A549 (cell line): ENCODE results near the gene PLET1. TPM values are rescaled to one million over a fixed set of nuclear protein-coding genes. Genes with fewer than 3 reads are reported as not detected.

ENCODE experiments used
- ATAC-seq, 2 experiments: fragments of 200-7000 bp in 1 of 2; fragments of >200 bp in 1 of 2; cut with Nextera tagmentation in 1 of 2; cut with Tn5 transposase in 1 of 2; 3 replicates each; pipeline versions ENCODE4 v1.8.0 to v1.9.1; 2018 to 2020; ENCODE audit warnings: mild to moderate bottlenecking in 1 of 2, moderate library complexity in 1 of 2
- CTCF ChIA-PET: fragments of 300-600 bp; sonication (Branson Sonifier 250); formaldehyde crosslinking; extraction: SDS; loops from one replicate; lab custom pipeline; 2021; ENCODE audit warnings: antibody characterized with exemption, inconsistent platforms; lab: Yijun Ruan, JAX
- POLR2A ChIA-PET: fragments of 350-600 bp; formaldehyde crosslinking; extraction: SDS; loops from one replicate; lab custom pipeline; 2021; ENCODE audit warnings: antibody characterized with exemption, inconsistent platforms; lab: Yijun Ruan, JAX
- DNase-seq, 2 experiments: peaks; one replicate each; pipeline versions ENCODE4 v3.0.0 to v3.0.0-alpha.2; 2011 to 2016; ENCODE audit warnings: low read depth in 1 of 2, low spot score in 1 of 2
- FAIRE-seq: peaks from 2 replicates; lab custom pipeline; 2011; peaks lifted over from hg19 to GRCh38; lab: Jason Lieb, UNC
- H3K27ac ChIP-seq, 2 experiments: fragments of >200 bp; sonication (Bioruptor Twin); formaldehyde crosslinking; 3 replicates each; pipeline ENCODE4 v1.5.1; 2016 to 2017
- H3K4me1 ChIP-seq: fragments of >200 bp; sonication (Bioruptor Twin); formaldehyde crosslinking; 3 replicates; pipeline ENCODE4 v1.6.1; 2016
- H3K4me2 ChIP-seq: fragments of >200 bp; sonication (Bioruptor Twin); formaldehyde crosslinking; 3 replicates; pipeline ENCODE4 v1.6.1; 2016
- H3K4me3 ChIP-seq: fragments of >200 bp; sonication (Bioruptor Twin); formaldehyde crosslinking; 3 replicates; pipeline ENCODE4 v1.5.1; 2016
- H3K9me3 ChIP-seq: fragments of >200 bp; sonication (Bioruptor Twin); formaldehyde crosslinking; 3 replicates; pipeline ENCODE4 v1.6.1; 2016
- ATOH8 ChIP-seq: fragments of 250-450 bp; sonication (Bioruptor Pico); IDR thresholded peaks from 2 replicates; pipeline ENCODE4 v1.5.0; 2020; ENCODE audit warnings: low read depth, mild to moderate bottlenecking, moderate library complexity
- CBX2 ChIP-seq: fragments of 200-600 bp; sonication (generic); IDR thresholded peaks from 2 replicates; pipeline ENCODE4 v1.6.1; 2016; ENCODE audit warnings: low read depth, mild to moderate bottlenecking, borderline replicate concordance
- CBX8 ChIP-seq: fragments of 200-600 bp; sonication (generic); IDR thresholded peaks from 2 replicates; pipeline ENCODE4 v1.6.1; 2016
- CEBPB ChIP-seq, 2 experiments: fragments of >200 bp in 1 of 2; sonication (Bioruptor Twin) in 1 of 2; formaldehyde crosslinking in 1 of 2; IDR thresholded peaks; 2 replicates each; pipeline ENCODE4 v1.6.1; 2012 to 2016
- CHD2 ChIP-seq: fragments of 150-350 bp; IDR thresholded peaks from 2 replicates; pipeline ENCODE4 v1.6.1; 2014; ENCODE audit warnings: low read length; ENCODE audit not compliant: partially characterized antibody
- CTCF ChIP-seq: fragments of >200 bp; sonication (Bioruptor Twin); formaldehyde crosslinking; IDR thresholded peaks from 3 replicates; pipeline ENCODE4 v1.5.1; 2016
- EHF ChIP-seq: fragments of 250-450 bp; sonication (Bioruptor Pico); IDR thresholded peaks from 2 replicates; pipeline ENCODE4 v1.5.0; 2020; ENCODE audit warnings: mild to moderate bottlenecking
- EP300 ChIP-seq, 2 experiments: fragments of >200 bp; sonication (Bioruptor Twin); formaldehyde crosslinking; IDR thresholded peaks; 2 replicates in 1 of 2; 3 replicates in 1 of 2; pipeline ENCODE4 v1.6.1; 2016 to 2017
- ESRRA ChIP-seq: fragments of 150-350 bp; IDR thresholded peaks from 2 replicates; pipeline ENCODE4 v1.6.1; 2014; ENCODE audit warnings: mild to moderate bottlenecking, low read length, borderline replicate concordance
- FOSB ChIP-seq: fragments of 250-450 bp; sonication (Bioruptor Pico); IDR thresholded peaks from 2 replicates; pipeline ENCODE4 v1.5.0; 2020; ENCODE audit warnings: mild to moderate bottlenecking, moderate library complexity
- GATA3 ChIP-seq: IDR thresholded peaks from 2 replicates; pipeline ENCODE4 v1.6.1; 2012; ENCODE audit warnings: borderline replicate concordance
- HDAC2 ChIP-seq: fragments of 200-600 bp; sonication (generic); IDR thresholded peaks from 2 replicates; pipeline ENCODE4 v1.6.1; 2016
- HEYL ChIP-seq: fragments of 250-450 bp; sonication (Bioruptor Pico); IDR thresholded peaks from 2 replicates; pipeline ENCODE4 v1.8.0; 2021; ENCODE audit warnings: mild to moderate bottlenecking, moderate library complexity
- HOXA7 ChIP-seq: fragments of 250-450 bp; sonication (Bioruptor Pico); IDR thresholded peaks from 2 replicates; pipeline ENCODE4 v1.5.0; 2020; ENCODE audit warnings: mild to moderate bottlenecking, moderate library complexity
- HOXB13 ChIP-seq: fragments of 250-450 bp; sonication (Bioruptor Pico); IDR thresholded peaks from 2 replicates; pipeline ENCODE4 v1.5.0; 2020; ENCODE audit warnings: low read depth, mild to moderate bottlenecking, moderate library complexity
- JUN ChIP-seq, 2 experiments: fragments of >200 bp; sonication (Bioruptor Twin); formaldehyde crosslinking; IDR thresholded peaks; 2 replicates in 1 of 2; 3 replicates in 1 of 2; pipeline ENCODE4 v1.6.1; 2016 to 2017
- KDM5A ChIP-seq: fragments of 200-600 bp; sonication (generic); IDR thresholded peaks from 2 replicates; pipeline ENCODE4 v1.6.1; 2016; ENCODE audit warnings: antibody characterized with exemption, mild to moderate bottlenecking
- MAX ChIP-seq: IDR thresholded peaks from 2 replicates; pipeline ENCODE4 v1.6.1; 2012
- MAZ ChIP-seq: fragments of 150-350 bp; IDR thresholded peaks from 2 replicates; pipeline ENCODE4 v1.6.1; 2014; ENCODE audit warnings: antibody characterized with exemption, low read depth, low read length, borderline replicate concordance
- NFE2L2 ChIP-seq: fragments of 150-350 bp; conservative IDR thresholded peaks from 2 replicates; pipeline ENCODE4 v1.6.1; 2014; ENCODE audit warnings: low read length
- NPAS2 ChIP-seq: fragments of 250-450 bp; sonication (Bioruptor Pico); IDR thresholded peaks from 2 replicates; pipeline ENCODE4 v1.8.0; 2022; ENCODE audit warnings: mild to moderate bottlenecking, moderate library complexity, borderline replicate concordance
- NR3C1 ChIP-seq: fragments of >200 bp; sonication (Bioruptor Twin); formaldehyde crosslinking; IDR thresholded peaks from 3 replicates; pipeline ENCODE4 v1.6.1; 2017
- PHF8 ChIP-seq: fragments of 200-600 bp; sonication (generic); IDR thresholded peaks from 2 replicates; pipeline ENCODE4 v1.6.1; 2016; ENCODE audit warnings: low read depth, mild to moderate bottlenecking, antibody characterized with exemption, moderate library complexity, borderline replicate concordance
- POLR2AphosphoS2 ChIP-seq: conservative IDR thresholded peaks from 2 replicates; pipeline ENCODE4 v1.6.1; 2012; ENCODE audit warnings: low read length, improper control_type of control experiment, inconsistent platforms
- RAD21 ChIP-seq, 2 experiments: fragments of >200 bp in 1 of 2; sonication (Bioruptor Twin) in 1 of 2; formaldehyde crosslinking in 1 of 2; IDR thresholded peaks in 1 of 2; conservative IDR thresholded peaks in 1 of 2; 2 replicates in 1 of 2; 3 replicates in 1 of 2; pipeline ENCODE4 v1.6.1; 2012 to 2018; ENCODE audit warnings: inconsistent platforms in 1 of 2
- RARB ChIP-seq: fragments of 250-450 bp; sonication (Bioruptor Pico); IDR thresholded peaks from 2 replicates; pipeline ENCODE4 v1.8.0; 2021; ENCODE audit warnings: mild to moderate bottlenecking, moderate library complexity
- RCOR1 ChIP-seq: fragments of 150-350 bp; IDR thresholded peaks from 2 replicates; pipeline ENCODE4 v1.6.1; 2014; ENCODE audit warnings: antibody characterized with exemption, low read length, low read depth
- RFX5 ChIP-seq: fragments of 450-650 bp; IDR thresholded peaks from 2 replicates; pipeline ENCODE4 v1.7.1; 2014; ENCODE audit warnings: antibody characterized with exemption, mild to moderate bottlenecking, moderate library complexity
- SMC3 ChIP-seq: fragments of >200 bp; sonication (Bioruptor Twin); formaldehyde crosslinking; IDR thresholded peaks from 3 replicates; pipeline ENCODE4 v1.6.1; 2018; ENCODE audit warnings: inconsistent platforms
- USF2 ChIP-seq: fragments of 450-650 bp; IDR thresholded peaks from 2 replicates; pipeline ENCODE4 v1.6.1; 2014; ENCODE audit warnings: antibody characterized with exemption
- ZFP36 ChIP-seq: fragments of 450-650 bp; IDR thresholded peaks from 2 replicates; pipeline ENCODE4 v1.6.1; 2014; ENCODE audit warnings: borderline replicate concordance; ENCODE audit not compliant: partially characterized antibody
- ZNF302 ChIP-seq: fragments of 250-450 bp; sonication (Bioruptor Pico); IDR thresholded peaks from 2 replicates; pipeline ENCODE4 v1.9.0; 2021; ENCODE audit warnings: inconsistent platforms, mild to moderate bottlenecking, moderate library complexity
- ZSCAN20 ChIP-seq: fragments of 250-450 bp; sonication (Bioruptor Pico); IDR thresholded peaks from 2 replicates; pipeline ENCODE4 v1.8.0; 2022; ENCODE audit warnings: mild to moderate bottlenecking, moderate library complexity
- WGBS: methylation state at CpG from one replicate; pipeline ENCODE4 v1.1.6; 2017; ENCODE audit errors: missing lambda C conversion rate; 5-methylcytosine and 5-hydroxymethylcytosine counted together
- polyA plus RNA-seq, 4 experiments: library from polyadenylated mRNA; depleted of rRNA in 3 of 4; stranded (reverse); fragments of >200 nt; fragmentation: RNase III in 1 of 4; extraction: RNeasy Plus Mini Kit Qiagen cat#74134 plus additional on column Dnase treatment in 1 of 4; gene quantifications; 2 replicates in 3 of 4; 3 replicates in 1 of 4; pipeline ENCODE4 v1.2.3, GENCODE V29; 2011 to 2017

PLET1 gene
- polyA plus RNA-seq, 2 of the 4 experiments (the other 2 are of a cell fraction) = not detected

GRCh38 chr11:112308651-112309050, 48.0 kb upstream of the PLET1 start:
- ChIA-PET POLR2A (no interaction called here), CTCF (no interaction called here)
- no peak overlapping the region for H3K4me2 ChIP-seq
- TF ChIP-seq JUN (IDR thresholded peaks at IDR 0.05) (no peak), CTCF (no peak), HDAC2 (no peak), CEBPB (IDR thresholded peaks at IDR 0.05) (no peak), SMC3 (no peak), CBX2 (no peak), RCOR1 (no peak), MAX (no peak), ATOH8 (CRISPR knock-in tag) (no peak), EP300 (IDR thresholded peaks at IDR 0.05) (no peak), NPAS2 (CRISPR knock-in tag) (no peak), ESRRA (no peak), CHD2 (no peak), ZFP36 (no peak), CBX8 (no peak), MAZ (no peak), NR3C1 (no peak), PHF8 (no peak), HOXA7 (CRISPR knock-in tag) (no peak)
- FAIRE-seq (no peak), DNase-seq (no peak), ATAC-seq (no peak)
- H3K4me3 ChIP-seq = no peak overlapping the region
- 34% methylated on average over 2 of the region's 2 CpGs for WGBS
- peaks cover 4% of the 10 kb centered on the region; the same call in 1 of the 3 replicates for H3K4me1 ChIP-seq
- no peak overlapping the region for H3K27ac ChIP-seq
- no peaks in the 10 kb centered on the region for H3K9me3 ChIP-seq

- TF ChIP-seq ZSCAN20 (CRISPR knock-in tag) (no peak), EHF (CRISPR knock-in tag) (no peak), NPAS2 (CRISPR knock-in tag) (no peak)
- POLR2A ChIA-PET = no interaction called here
- FAIRE-seq (no peak), DNase-seq (no peak), ATAC-seq (no peak)
- CTCF ChIA-PET = no interaction called here
- Histone ChIP-seq H3K27ac (no peak overlapping the region), H3K4me1 (peaks cover 14% of the 10 kb centered on the region), H3K9me3 (no peaks in the 10 kb centered on the region), H3K4me3 (no peak overlapping the region), H3K4me2 (no peak overlapping the region)
Observed at GRCh38 chr11:112307616-112308015, 47.0 kb upstream of the PLET1 start.

GRCh38 chr11:112306230-112306629, 45.6 kb upstream of the PLET1 start:
- WGBS = 75% methylated on average over 1 of the region's 1 CpG

More at GRCh38 chr11:112306230-112306629, 45.6 kb upstream of the PLET1 start:
- ChIA-PET CTCF (no interaction called here), POLR2A (no interaction called here)
- no peak for DNase-seq
- H3K27ac ChIP-seq = no peak overlapping the region
- H3K4me2 ChIP-seq = no peak overlapping the region
- FAIRE-seq = no peak
- H3K4me1 ChIP-seq = peaks cover 27% of the 10 kb centered on the region
- no peaks in the 10 kb centered on the region for H3K9me3 ChIP-seq
- no peak for TF ChIP-seq GATA3
- no peak for TF ChIP-seq ZSCAN20 (CRISPR knock-in tag)
- TF ChIP-seq RARB (CRISPR knock-in tag) = no peak
- no peak for TF ChIP-seq RAD21 (conservative IDR thresholded peaks at IDR 0.05 in 1 of 2, IDR thresholded peaks at IDR 0.05 in 1 of 2)
- TF ChIP-seq HOXA7 (CRISPR knock-in tag) = no peak
- no peak for TF ChIP-seq FOSB
- no peak for TF ChIP-seq CBX2
- TF ChIP-seq ZNF302 (CRISPR knock-in tag) = no peak
- no peak for TF ChIP-seq RFX5
- TF ChIP-seq POLR2AphosphoS2 = no peak
- TF ChIP-seq HEYL (CRISPR knock-in tag) = no peak
- no peak for TF ChIP-seq NPAS2 (CRISPR knock-in tag)
- TF ChIP-seq SMC3 = no peak
- TF ChIP-seq KDM5A = no peak
- no peak for TF ChIP-seq NFE2L2
- TF ChIP-seq USF2 = no peak
- TF ChIP-seq CBX8 = no peak
- no peak for TF ChIP-seq RCOR1
- TF ChIP-seq HOXB13 (CRISPR knock-in tag) = no peak
- no peak for TF ChIP-seq NR3C1
- ATAC-seq = no peak
- H3K4me3 ChIP-seq = no peak overlapping the region
